Measurements from ENCODE around the gene TRAPPC1. TPM values are rescaled to one million over a fixed set of nuclear protein-coding genes. Genes with fewer than 3 reads are reported as not detected.

The TRAPPC1 gene
- total and polyA plus RNA-seq, 2 donors (not counting 3 experiments of a cell fraction or from before 2014, with no cell fraction given), result 146 to 250 TPM

DNA sequence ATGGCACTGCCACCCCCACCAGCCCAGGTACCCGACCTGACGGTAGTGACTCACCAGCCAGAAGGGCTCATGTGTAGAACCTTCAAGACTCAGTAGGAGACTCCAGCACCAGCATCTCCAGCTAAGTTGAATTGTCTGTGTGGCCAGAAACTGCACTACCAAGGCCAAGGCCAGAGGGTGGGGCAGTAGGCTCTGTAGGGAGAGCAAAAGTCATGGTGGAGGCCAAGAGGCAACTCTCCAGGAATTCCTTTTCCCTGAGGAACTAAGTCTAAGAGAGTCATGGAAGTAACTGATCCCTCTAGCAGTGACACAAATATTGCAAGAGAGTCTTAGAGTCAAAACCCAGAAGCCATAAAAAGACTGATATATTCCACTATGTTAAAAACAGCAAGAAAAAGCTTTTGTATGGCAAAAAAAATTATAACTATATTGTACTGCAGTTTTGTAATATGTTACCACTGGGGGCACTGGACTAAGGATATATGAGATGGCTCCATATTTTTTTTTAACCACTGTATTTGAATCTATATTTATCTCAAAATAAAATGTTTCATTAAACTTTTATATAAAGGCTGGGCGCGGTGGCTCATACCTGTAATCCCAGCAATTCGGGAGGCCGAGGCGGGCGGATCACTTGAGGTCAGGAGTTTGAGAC lies 40.5 kb upstream of the TRAPPC1 start:
- TF ChIP-seq, protein P1, sequence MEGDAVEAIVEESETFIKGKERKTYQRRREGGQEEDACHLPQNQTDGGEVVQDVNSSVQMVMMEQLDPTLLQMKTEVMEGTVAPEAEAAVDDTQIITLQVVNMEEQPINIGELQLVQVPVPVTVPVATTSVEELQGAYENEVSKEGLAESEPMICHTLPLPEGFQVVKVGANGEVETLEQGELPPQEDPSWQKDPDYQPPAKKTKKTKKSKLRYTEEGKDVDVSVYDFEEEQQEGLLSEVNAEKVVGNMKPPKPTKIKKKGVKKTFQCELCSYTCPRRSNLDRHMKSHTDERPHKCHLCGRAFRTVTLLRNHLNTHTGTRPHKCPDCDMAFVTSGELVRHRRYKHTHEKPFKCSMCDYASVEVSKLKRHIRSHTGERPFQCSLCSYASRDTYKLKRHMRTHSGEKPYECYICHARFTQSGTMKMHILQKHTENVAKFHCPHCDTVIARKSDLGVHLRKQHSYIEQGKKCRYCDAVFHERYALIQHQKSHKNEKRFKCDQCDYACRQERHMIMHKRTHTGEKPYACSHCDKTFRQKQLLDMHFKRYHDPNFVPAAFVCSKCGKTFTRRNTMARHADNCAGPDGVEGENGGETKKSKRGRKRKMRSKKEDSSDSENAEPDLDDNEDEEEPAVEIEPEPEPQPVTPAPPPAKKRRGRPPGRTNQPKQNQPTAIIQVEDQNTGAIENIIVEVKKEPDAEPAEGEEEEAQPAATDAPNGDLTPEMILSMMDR (IDR thresholded peaks at IDR 0.05; ENCODE audit: extremely low read depth in 1 of 2, insufficient read depth in 1 of 2, low read depth in 1 of 2, low read length in 2 of 2), result peak in 1 of 2 donors; percentile 6
- no peak for TF ChIP-seq JUN (IDR thresholded peaks at IDR 0.05; ENCODE audit: borderline replicate concordance, insufficient read depth, insufficient read length, low read depth)
- no peak for TF ChIP-seq EZH2 (IDR thresholded peaks at IDR 0.05; ENCODE audit: borderline replicate concordance, low read depth, low read length, severe bottlenecking)
- no peak for TF ChIP-seq POLR2A (IDR thresholded peaks at IDR 0.05; ENCODE audit: low read depth, low read length)
- TF ChIP-seq FOS (IDR thresholded peaks at IDR 0.05; ENCODE audit: borderline replicate concordance, insufficient read depth, low read length), result no peak
- TF ChIP-seq, protein P2, sequence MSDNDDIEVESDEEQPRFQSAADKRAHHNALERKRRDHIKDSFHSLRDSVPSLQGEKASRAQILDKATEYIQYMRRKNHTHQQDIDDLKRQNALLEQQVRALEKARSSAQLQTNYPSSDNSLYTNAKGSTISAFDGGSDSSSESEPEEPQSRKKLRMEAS (IDR thresholded peaks at IDR 0.05; ENCODE audit: insufficient read depth, insufficient read length), result no peak
- ChIA-PET POLR2A (interaction anchor here (0.7 kb wide), 1 partner anchor 37 kb away, joined by 4 read pairs; no protein-coding TSS in a partner anchor), CTCF (interaction anchor here (0.9 to 3.4 kb wide), 9 partner anchors 9 to 70 kb away, joined by 3 to 25 read pairs (median 5); partner anchors contain the start of genes CNTROB and TRAPPC1)
- Histone ChIP-seq H3K4me2 (ENCODE audit: insufficient read depth, low read length) (no peak overlapping the region), H3K27me3 (ENCODE audit: control insufficient read depth in 2 of 2, insufficient read depth in 2 of 2, low read length in 2 of 2) (peaks cover 0 to 2% of the 10 kb centered on the region in 2 experiments), H3K4me3 (replicated peaks in 1 of 3; ENCODE audit: insufficient read depth in 1 of 3, low read depth in 1 of 3, low read length in 3 of 3) (no peak overlapping the region), H3K9me1 (replicated peaks; ENCODE audit: control insufficient read depth, extremely low read depth, insufficient read depth, low read length) (no peaks in the 10 kb centered on the region), H3K4me1 (ENCODE audit: control insufficient read depth, extremely low read depth, insufficient read depth, low read length) (no peaks in the 10 kb centered on the region), H3K36me3 (ENCODE audit: control insufficient read depth in 2 of 2, extremely low read depth in 1 of 2, insufficient read depth in 2 of 2, low read length in 2 of 2) (no peaks in the 10 kb centered on the region), H4K20me1 (replicated peaks; ENCODE audit: control insufficient read depth, extremely low read depth, insufficient read depth, low read length) (no peaks in the 10 kb centered on the region), H3K27ac (ENCODE audit: insufficient read depth, low read depth, low read length) (no peak overlapping the region), H2AFZ (ENCODE audit: low read depth, low read length) (no peak overlapping the region), H3K9me3 (replicated peaks; ENCODE audit: control insufficient read depth, insufficient read depth, low read length) (peaks cover 6% of the 10 kb centered on the region), H3K79me2 (ENCODE audit: control insufficient read depth, insufficient read depth, low read length) (no peaks in the 10 kb centered on the region), H3K9ac (replicated peaks; ENCODE audit: extremely low read depth, insufficient read depth, low read length) (no peak overlapping the region)
- no peak for DNase-seq (ENCODE audit: low read depth, low spot score)
- FAIRE-seq, result no peak
- no TSS peak for BruUV-seq (replicated peaks)
- intact Hi-C loops (cut with micrococcal nuclease), result no loop called here
- dilution Hi-C loops (cut with MboI; ENCODE audit: extremely low pct_ligation_motif_present, low sequenced_read_pairs), result no loop called here

Data from endothelial cell of umbilical vein (primary cell).